Motor neuron (in vitro differentiated cells): ENCODE measurements around the gene EXOC4. TPM values are rescaled to one million over a fixed set of nuclear protein-coding genes. Genes with fewer than 3 reads are reported as not detected.
A peak's percentile ranks its signal among the peaks of the same experiment; 100 is the strongest.

Source experiments
- ATAC-seq, 8 experiments: fragments of 200-7000 bp; cut with Tn5 transposase; replicated peaks in 6 of 8; 2 replicates each; pipeline ENCODE4 v1.8.0; 2021; ENCODE audit warnings: mild to moderate bottlenecking in 8 of 8, moderate library complexity in 8 of 8
- H3K27ac ChIP-seq, 2 donors: fragments of 250-450 bp; sonication (Bioruptor Pico); 2 replicates each; pipeline ENCODE4 v1.9.0; 2021; ENCODE audit warnings: antibody characterized with exemption in 2 of 2, mild to moderate bottlenecking in 2 of 2, moderate library complexity in 1 of 2
- H3K4me1 ChIP-seq, 2 donors: fragments of 250-450 bp; sonication (Bioruptor Pico); replicated peaks in 1 of 2; 2 replicates each; pipeline ENCODE4 v1.6.1; 2021; ENCODE audit warnings: antibody characterized with exemption in 2 of 2, mild to moderate bottlenecking in 2 of 2, moderate library complexity in 1 of 2
- H3K4me3 ChIP-seq, 5 donors: fragments of 250-450 bp; sonication (Bioruptor Pico); 2 replicates each; pipeline ENCODE4 v1.9.0; 2021; ENCODE audit warnings: antibody characterized with exemption in 5 of 5, mild to moderate bottlenecking in 5 of 5, moderate library complexity in 4 of 5
- WGBS, 10 experiments: fragments of 450-650 bp; shearing (Covaris generic); methylation state at CpG; one replicate each; pipeline ENCODE4 v1.0.0; 2022; 5-methylcytosine and 5-hydroxymethylcytosine counted together
- in situ Hi-C, 9 experiments: fragments of 400-800 bp; cut with MboI; loops; one replicate each; pipeline ENCODE4 v1.15.0; 2021; ENCODE audit warnings: low sequenced_read_pairs in 9 of 9, low pct_unique_long_range_greater_than_20kb in 2 of 9; ENCODE audit not compliant: unreplicated experiment in 9 of 9
- total RNA-seq, 8 experiments: library from RNA; unstranded; fragments of 300-600 nt; gene quantifications; 2 replicates each; pipeline versions ENCODE4 v1.2.3 to v1.2.4, GENCODE V29; 2022

Gene EXOC4
- total RNA-seq, 8 experiments from 2014 or later: 47.7 to 103 (median 60.2) TPM

GRCh38 chr7:134004829-134005505, 752.1 kb downstream of the EXOC4 start:
- no peak overlapping the region for H3K27ac ChIP-seq
- ATAC-seq: no peak
- no peaks in the 10 kb centered on the region for H3K4me1 ChIP-seq
- in situ Hi-C loops: no loop called here
- 80 to 100% (median 95%) methylated on average over 1 to 5 of the region's 6 CpGs; no CpG with 5 or more reads in 2 of the 10 experiments for WGBS, 10 experiments
- no peak overlapping the region for H3K4me3 ChIP-seq

GRCh38 chr7:134009314-134010110, 756.6 kb downstream of the EXOC4 start:
- ATAC-seq: no peak
- no peak overlapping the region for H3K4me3 ChIP-seq
- no peaks in the 10 kb centered on the region for H3K4me1 ChIP-seq
- in situ Hi-C loops: no loop called here
- WGBS, 10 experiments: 75 to 100% (median 93%) methylated on average over 1 to 4 of the region's 4 CpGs; no CpG with 5 or more reads in 1 of the 10 experiments
- no peak overlapping the region for H3K27ac ChIP-seq

DNA sequence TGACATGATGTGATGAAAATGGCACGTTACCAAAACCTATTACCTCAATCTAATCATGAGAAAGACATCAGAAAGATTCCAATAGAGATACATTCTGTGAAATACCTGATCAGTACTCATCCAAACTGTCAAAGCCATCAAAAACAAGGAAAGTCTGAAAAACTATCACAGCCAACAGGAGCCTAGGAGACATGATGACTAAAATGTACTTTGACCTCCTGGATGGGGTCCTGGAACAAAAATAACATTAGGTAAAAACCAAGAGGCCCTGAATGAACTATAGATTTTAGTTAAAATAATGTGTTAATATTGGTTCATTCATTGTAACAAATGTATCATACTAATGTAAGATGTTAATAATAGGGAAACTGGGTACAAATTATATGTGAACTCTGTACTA, 760.4 kb downstream of the EXOC4 start:
- no peak for ATAC-seq
- Histone ChIP-seq H3K4me3 (no peak overlapping the region), H3K27ac (no peak overlapping the region), H3K4me1 (peaks cover 0 to 4% of the 10 kb centered on the region in 2 donors)
- in situ Hi-C loops: no loop called here
- 78 to 100% (median 88%) methylated on average over 1 of the region's 1 CpG; no CpG with 5 or more reads in 5 of the 10 experiments for WGBS, 10 experiments

GRCh38 chr7:134014935-134015334, 762.1 kb downstream of the EXOC4 start:
- in situ Hi-C loops: no loop called here
- no peak for ATAC-seq
- no peak overlapping the region for H3K27ac ChIP-seq
- no peak overlapping the region for H3K4me3 ChIP-seq
- H3K4me1 ChIP-seq: peaks cover 0 to 4% of the 10 kb centered on the region in 2 donors
- 82 to 100% (median 100%) methylated on average over 1 to 3 of the region's 3 CpGs; no CpG with 5 or more reads in 1 of the 10 experiments for WGBS, 10 experiments

- ATAC-seq: peak; percentile 52 to 82 (median 68)
- 0 to 100% (median 46%) methylated on average over 1 to 4 of the region's 4 CpGs; no CpG with 5 or more reads in 1 of the 10 experiments for WGBS, 10 experiments
- Histone ChIP-seq H3K4me1 (peaks cover 0 to 9% of the 10 kb centered on the region in 2 donors), H3K4me3 (no peak overlapping the region), H3K27ac (no peak overlapping the region)
- in situ Hi-C loops: no loop called here
Observed at GRCh38 chr7:134016223-134016941, 763.5 kb downstream of the EXOC4 start.

GRCh38 chr7:134016942-134017303, 764.0 kb downstream of the EXOC4 start:
- Histone ChIP-seq H3K27ac (no peak overlapping the region), H3K4me3 (no peak overlapping the region), H3K4me1 (peaks cover 0 to 12% of the 10 kb centered on the region in 2 donors)
- no peak for ATAC-seq
- in situ Hi-C loops: no loop called here
- WGBS, 10 experiments: 0 to 90% (median 60%) methylated on average over 1 to 3 of the region's 3 CpGs; no CpG with 5 or more reads in 1 of the 10 experiments

- no peak for ATAC-seq
- in situ Hi-C loops: no loop called here
- WGBS, 10 experiments: 83 to 100% (median 97%) methylated on average over 1 to 3 of the region's 3 CpGs; no CpG with 5 or more reads in 1 of the 10 experiments
Observed at GRCh38 chr7:134018306-134018705, 765.4 kb downstream of the EXOC4 start.

GRCh38 chr7:134019251-134019650, 766.4 kb downstream of the EXOC4 start:
- Histone ChIP-seq H3K4me1 (peaks cover 0 to 18% of the 10 kb centered on the region in 2 donors), H3K4me3 (no peak overlapping the region), H3K27ac (no peak overlapping the region)
- in situ Hi-C loops: no loop called here
- no peak for ATAC-seq
- 50 to 100% (median 91%) methylated on average over 1 to 2 of the region's 2 CpGs; no CpG with 5 or more reads in 2 of the 10 experiments for WGBS, 10 experiments

More at GRCh38 chr7:134018306-134018705, 765.4 kb downstream of the EXOC4 start:
- H3K4me3 ChIP-seq: no peak overlapping the region
- H3K27ac ChIP-seq: no peak overlapping the region
- peaks cover 0 to 18% of the 10 kb centered on the region in 2 donors for H3K4me1 ChIP-seq

DNA sequence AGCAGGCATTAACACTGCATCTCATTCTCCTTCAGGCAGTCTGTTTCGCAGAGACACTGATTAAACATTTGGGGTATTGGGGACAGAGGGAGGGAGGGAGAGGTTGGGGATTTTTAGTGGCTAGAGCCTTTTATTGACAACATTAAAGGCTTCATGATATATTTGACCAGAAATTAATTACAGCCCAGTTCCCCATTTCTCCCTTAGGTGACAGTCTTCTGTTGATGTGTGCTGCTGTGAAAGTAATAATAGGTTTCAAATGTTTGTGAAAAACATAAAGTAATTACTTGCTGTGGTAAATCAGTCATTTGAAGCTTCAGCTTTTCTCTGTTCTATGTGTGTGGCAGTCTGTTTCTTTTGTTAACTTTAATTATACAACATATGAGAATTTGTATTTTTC, 769.0 kb downstream of the EXOC4 start:
- WGBS, 10 experiments: 100% methylated on average over 1 of the region's 1 CpG; no CpG with 5 or more reads in 5 of the 10 experiments
- ATAC-seq: no peak
- in situ Hi-C loops: no loop called here
- H3K4me3 ChIP-seq: no peak overlapping the region
- no peak overlapping the region for H3K27ac ChIP-seq
- H3K4me1 ChIP-seq: peaks cover 0 to 18% of the 10 kb centered on the region in 2 donors

DNA sequence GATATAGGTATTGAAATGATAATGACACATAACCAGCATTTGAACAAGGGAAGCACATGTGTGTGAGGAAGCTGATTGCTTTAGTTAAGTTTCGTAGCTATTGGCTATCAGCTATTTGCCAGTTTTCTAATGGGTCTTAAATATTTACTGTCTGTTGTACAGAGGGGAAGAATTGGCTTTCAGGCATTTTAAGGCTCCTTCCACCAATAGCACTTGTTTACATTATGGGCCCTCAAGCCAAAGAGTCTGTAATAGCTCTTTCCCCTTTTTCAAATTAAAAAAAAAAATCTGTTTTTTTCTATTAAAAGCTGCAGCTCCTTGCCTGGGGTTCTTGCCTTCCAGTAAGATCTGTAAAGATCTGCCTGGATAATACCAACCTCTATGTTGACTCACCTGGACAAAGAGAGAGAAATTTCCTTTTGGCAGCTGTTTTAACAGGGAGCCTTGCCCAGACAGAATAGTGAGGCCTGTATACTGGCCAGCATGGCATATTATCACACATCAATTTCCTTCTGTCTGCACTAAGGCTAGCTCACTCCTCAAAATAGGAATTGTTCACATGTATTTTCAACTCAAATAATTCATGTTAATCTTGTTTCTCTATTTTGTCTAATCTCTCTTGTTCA, 769.5 kb downstream of the EXOC4 start:
- 100% methylated on average over 1 of the region's 1 CpG; no CpG with 5 or more reads in 3 of the 10 experiments for WGBS, 10 experiments
- peak in 1 of 8 experiments; percentile 89 for ATAC-seq
- Histone ChIP-seq H3K4me3 (no peak overlapping the region), H3K27ac (no peak overlapping the region), H3K4me1 (peaks cover 0 to 18% of the 10 kb centered on the region in 2 donors)
- in situ Hi-C loops: no loop called here

DNA sequence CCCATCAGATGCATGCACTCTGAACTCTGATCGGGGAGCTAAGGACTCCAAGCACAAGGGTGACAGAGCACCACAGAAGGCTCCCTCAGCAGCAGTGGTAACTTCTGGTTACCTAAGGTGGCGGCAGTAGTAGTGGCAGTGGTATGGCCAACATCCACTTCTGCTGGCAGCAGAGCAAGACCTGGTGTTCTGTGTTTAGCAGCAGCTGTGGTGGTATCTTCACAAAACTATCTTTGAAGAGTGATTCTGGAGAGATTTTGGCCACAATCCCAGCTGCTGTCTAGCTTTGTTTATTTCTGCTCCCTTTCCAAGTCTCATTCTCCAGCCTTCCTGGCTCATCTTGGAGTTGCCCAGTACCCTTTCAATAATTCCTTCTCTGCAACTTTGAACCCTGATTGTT, 771.9 kb downstream of the EXOC4 start:
- peak in 1 of 8 experiments; percentile 16 for ATAC-seq
- in situ Hi-C loops: no loop called here
- Histone ChIP-seq H3K4me1 (peaks cover 0 to 14% of the 10 kb centered on the region in 2 donors), H3K27ac (no peak overlapping the region), H3K4me3 (no peak overlapping the region)
- 100% methylated on average over 1 to 2 of the region's 2 CpGs; no CpG with 5 or more reads in 3 of the 10 experiments for WGBS, 10 experiments

DNA sequence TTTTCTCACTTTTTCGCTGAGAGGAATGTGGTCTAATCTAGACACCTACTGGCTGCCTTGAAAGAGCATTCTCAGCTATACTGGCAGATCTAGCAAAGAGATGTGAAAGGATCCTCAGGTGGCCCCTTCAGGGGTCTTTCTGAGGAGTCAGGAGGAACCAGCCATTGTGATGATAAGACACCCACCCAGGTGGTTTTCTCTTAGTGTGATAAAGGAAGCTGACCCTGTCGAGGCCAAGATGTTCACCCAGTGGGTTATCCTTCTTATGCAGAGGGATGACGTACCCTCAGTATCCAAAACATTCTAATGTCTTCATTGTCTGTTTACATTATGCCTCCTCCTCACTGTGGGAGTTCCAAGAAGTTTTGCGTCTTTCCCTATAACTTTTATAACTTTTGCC, 776.0 kb downstream of the EXOC4 start:
- no peak overlapping the region for H3K27ac ChIP-seq
- ATAC-seq: no peak
- 44 to 100% (median 75%) methylated on average over 1 to 4 of the region's 4 CpGs; no CpG with 5 or more reads in 3 of the 10 experiments for WGBS, 10 experiments
- in situ Hi-C loops: no loop called here
- H3K4me1 ChIP-seq: peaks cover 0 to 3% of the 10 kb centered on the region in 2 donors
- no peak overlapping the region for H3K4me3 ChIP-seq
